K562 (cell line): ENCODE data around the gene GGNBP2. TPM values are rescaled to one million over a fixed set of nuclear protein-coding genes. Genes with fewer than 3 reads are reported as not detected.
A peak's percentile ranks its signal among the peaks of the same experiment; 100 is the strongest.

Source experiments
- CBFA2T3 ChIP-seq: fragments of 450-650 bp; IDR thresholded peaks from 2 replicates; pipeline ENCODE4 v1.6.1; 2017
- E2F3 ChIP-seq: fragments of 250-450 bp; sonication (Bioruptor Pico); IDR thresholded peaks from 2 replicates; pipeline ENCODE4 v1.4.0; 2020; ENCODE audit warnings: mild to moderate bottlenecking
- E2F5 ChIP-seq: sonication (generic); formaldehyde crosslinking; IDR thresholded peaks from 2 replicates; pipeline ENCODE4 v1.8.0; 2022; ENCODE audit warnings: mild to moderate bottlenecking, missing genetic modification reagents
- E2F6 ChIP-seq, 2 experiments: IDR thresholded peaks; 2 replicates each; pipeline ENCODE4 v1.6.1; 2011; ENCODE audit warnings: borderline replicate concordance in 1 of 2, control low read depth in 1 of 2, low read depth in 1 of 2, low read length in 1 of 2, mild to moderate bottlenecking in 1 of 2, mixed read lengths in 1 of 2, moderate library complexity in 1 of 2; ENCODE audit not compliant: insufficient read depth in 1 of 2, insufficient read length in 1 of 2, poor library complexity in 1 of 2, severe bottlenecking in 1 of 2; ENCODE audit errors: extremely low read depth in 1 of 2
- HBP1 ChIP-seq: fragments of 450-650 bp; formaldehyde crosslinking; IDR thresholded peaks from 2 replicates; pipeline ENCODE4 v1.4.0; 2022; ENCODE audit warnings: missing genetic modification characterization
- HDAC1 ChIP-seq, 2 experiments: fragments of 450-650 bp; IDR thresholded peaks; 2 replicates each; pipeline ENCODE4 v1.6.1; 2016 to 2017; ENCODE audit warnings: inconsistent platforms in 1 of 2, mild to moderate bottlenecking in 1 of 2, moderate library complexity in 1 of 2
- JUN ChIP-seq, 2 experiments: sonication (generic) in 1 of 2; formaldehyde crosslinking in 1 of 2; IDR thresholded peaks; 2 replicates each; pipeline versions ENCODE4 v1.6.1 to v1.8.0; 2012 to 2022; ENCODE audit warnings: borderline replicate concordance in 2 of 2, mild to moderate bottlenecking in 2 of 2, improper control_type of control experiment in 1 of 2, low read depth in 1 of 2, low read length in 1 of 2, missing genetic modification reagents in 1 of 2
- MBD1 ChIP-seq: fragments of 250-450 bp; sonication (Bioruptor Pico); IDR thresholded peaks from 2 replicates; pipeline ENCODE4 v1.8.0; 2022; ENCODE audit warnings: inconsistent platforms
- MEF2D ChIP-seq: conservative IDR thresholded peaks from 2 replicates; pipeline ENCODE4 v1.6.1; 2016; ENCODE audit warnings: low read depth, missing genetic modification characterization, missing compliant biosample characterization
- MEIS2 ChIP-seq: fragments of 450-650 bp; IDR thresholded peaks from 2 replicates; pipeline ENCODE4 v1.6.1; 2014; ENCODE audit warnings: mild to moderate bottlenecking; ENCODE audit not compliant: partially characterized antibody
- MIER1 ChIP-seq: fragments of 450-650 bp; IDR thresholded peaks from 2 replicates; pipeline ENCODE4 v1.6.1; 2016; ENCODE audit warnings: antibody characterized with exemption, mild to moderate bottlenecking, low read depth
- PTTG1 ChIP-seq: fragments of 450-650 bp; IDR thresholded peaks from 2 replicates; pipeline ENCODE4 v1.6.1; 2016; ENCODE audit warnings: low read depth, mild to moderate bottlenecking, missing genetic modification characterization, missing compliant biosample characterization
- RB1 ChIP-seq: fragments of 450-650 bp; IDR thresholded peaks from 2 replicates; pipeline ENCODE4 v1.6.1; 2017; ENCODE audit warnings: low read depth, mild to moderate bottlenecking
- RFX7 ChIP-seq: fragments of 250-450 bp; sonication (Bioruptor Pico); IDR thresholded peaks from 2 replicates; pipeline ENCODE4 v1.5.1; 2021; ENCODE audit warnings: mild to moderate bottlenecking
- SMAD4 ChIP-seq: fragments of 250-450 bp; sonication (Bioruptor Pico); conservative IDR thresholded peaks from 2 replicates; pipeline ENCODE4 v1.8.0; 2021; ENCODE audit warnings: inconsistent platforms, mild to moderate bottlenecking, moderate library complexity
- SMARCA4 ChIP-seq: fragments of 450-650 bp; IDR thresholded peaks from 2 replicates; pipeline ENCODE4 v1.6.1; 2016
- SMARCA5 ChIP-seq: fragments of 450-650 bp; IDR thresholded peaks from 2 replicates; pipeline ENCODE4 v1.6.1; 2016
- SP2 ChIP-seq: IDR thresholded peaks from 2 replicates; pipeline ENCODE4 v1.6.1; 2011; ENCODE audit warnings: mild to moderate bottlenecking, low read depth, low read length, moderate library complexity; ENCODE audit not compliant: poor library complexity, severe bottlenecking; ENCODE audit errors: extremely low read depth
- TARDBP ChIP-seq: fragments of 450-650 bp; IDR thresholded peaks from 2 replicates; pipeline ENCODE4 v1.6.1; 2016
- ZFPM2 ChIP-seq: fragments of 250-450 bp; sonication (Bioruptor Pico); IDR thresholded peaks from 2 replicates; pipeline ENCODE4 v1.5.1; 2022; ENCODE audit warnings: mild to moderate bottlenecking
- ZNF174 ChIP-seq: fragments of 250-450 bp; sonication (Bioruptor Pico); IDR thresholded peaks from 2 replicates; pipeline ENCODE4 v1.4.0; 2020; ENCODE audit warnings: mild to moderate bottlenecking
- ZNF431 ChIP-seq: sonication (generic); formaldehyde crosslinking; IDR thresholded peaks from 2 replicates; pipeline ENCODE4 v1.8.0; 2022; ENCODE audit warnings: mild to moderate bottlenecking, missing genetic modification reagents
- polyA plus RNA-seq, 8 experiments: library from polyadenylated mRNA; depleted of rRNA in 4 of 8; stranded (reverse) in 5 of 8; unstranded in 3 of 8; fragments of >200 nt; fragmentation: Nextera tagmentation in 2 of 8; fragmentation: Illumina TruSeq in 1 of 8; extraction: Ambion mirVana in 2 of 8; extraction: Trizol in 1 of 8; gene quantifications; 2 replicates each; pipeline versions ENCODE4 v1.2.1 to v1.2.3, GENCODE V29; 2011 to 2014; ENCODE audit warnings: inconsistent platforms in 1 of 8, missing spikeins in 1 of 8
- total RNA-seq, 7 experiments: library from RNA; depleted of rRNA in 6 of 7; stranded (reverse); fragments of >200 nt in 6 of 7; fragmentation: Illumina TruSeq in 2 of 7; extraction: Trizol in 2 of 7; gene quantifications; 2 replicates each; pipeline versions ENCODE4 v1.2.1 to v1.2.3, GENCODE V29; 2011 to 2021; ENCODE audit warnings: low replicate concordance in 1 of 7

Gene GGNBP2
- total and polyA plus RNA-seq, 9 of the 15 experiments (the other 6 are each of a cell fraction or from before 2014, with no cell fraction given): 35.7 to 96.6 (median 64.1) TPM

- TF ChIP-seq HBP1 (CRISPR knock-in tag): 0 out of 2 replicates have a peak, but pooled peaks have one; percentile 77
- 0 out of 2 replicates have a peak, but pooled peaks have one; percentile 42 for TF ChIP-seq TARDBP
- no peak for TF ChIP-seq ZNF174
- no peak for TF ChIP-seq RFX7 (CRISPR knock-in tag)
- TF ChIP-seq SMARCA5: no peak
- peak in 1 of 2 experiments; percentile 99; a peak in 2 of 4 replicates for TF ChIP-seq HDAC1 (IDR thresholded peaks at IDR 0.05)
- TF ChIP-seq E2F6 (IDR thresholded peaks at IDR 0.05; ENCODE audit: borderline replicate concordance in 1 of 2, extremely low read depth in 1 of 2, insufficient read depth in 1 of 2, insufficient read length in 1 of 2, low read depth in 1 of 2, low read length in 1 of 2, poor library complexity in 1 of 2, severe bottlenecking in 1 of 2): peak; percentile 74 to 78
- no peak for TF ChIP-seq E2F5 (CRISPR knock-in tag)
- TF ChIP-seq MIER1: no peak
- TF ChIP-seq MEF2D: no peak
- no peak for TF ChIP-seq SMARCA4
- TF ChIP-seq JUN (IDR thresholded peaks at IDR 0.05; ENCODE audit: borderline replicate concordance, low read depth, low read length): peak; percentile 63; the same call in 1 of the 2 replicates
- TF ChIP-seq JUN (CRISPR knock-in tag; IDR thresholded peaks at IDR 0.05; ENCODE audit: borderline replicate concordance): peak; percentile 16; the same call in 1 of the 2 replicates
- 0 out of 2 replicates have a peak, but pooled peaks have one; percentile 37 for TF ChIP-seq E2F3 (CRISPR knock-in tag)
- peak; percentile 27; the same call in 1 of the 2 replicates for TF ChIP-seq RB1
- TF ChIP-seq ZFPM2 (CRISPR knock-in tag): no peak
- TF ChIP-seq ZNF431 (CRISPR knock-in tag): 0 out of 2 replicates have a peak, but pooled peaks have one; percentile 38
- TF ChIP-seq MBD1 (CRISPR knock-in tag): no peak
- no peak for TF ChIP-seq PTTG1 (tag)
- no peak for TF ChIP-seq SP2
- no peak for TF ChIP-seq CBFA2T3
- TF ChIP-seq SMAD4 (CRISPR knock-in tag): no peak
- peak; percentile 66 for TF ChIP-seq MEIS2
Observed at GRCh38 chr17:36601303-36602029, 56.7 kb downstream of the GGNBP2 start, which contains the start of gene MRM1 (continued).
